Liver (tissue), 9 donors: Measurements from ENCODE around the gene SEPTIN10. TPM values are rescaled to one million over a fixed set of nuclear protein-coding genes. Genes with fewer than 3 reads are reported as not detected.

Source experiments
- DNase-seq: peaks from one replicate; pipeline ENCODE4 v3.0.0-alpha.2; 2017; ENCODE audit warnings: low spot score
- H3K27ac ChIP-seq, 2 donors: one replicate each; pipeline ENCODE4 v1.7.0; 2013; ENCODE audit warnings: inconsistent platforms in 2 of 2, low read length in 2 of 2, control low read depth in 1 of 2, low read depth in 1 of 2, mild to moderate bottlenecking in 1 of 2
- H3K27me3 ChIP-seq, 4 donors: one replicate each; pipeline versions ENCODE4 v1.6.1 to v1.7.0; 2013; ENCODE audit warnings: low read length in 3 of 4, inconsistent platforms in 1 of 4, mild to moderate bottlenecking in 1 of 4, moderate library complexity in 1 of 4; ENCODE audit not compliant: control insufficient read depth in 4 of 4, insufficient read depth in 4 of 4
- H3K36me3 ChIP-seq, 4 donors: one replicate each; pipeline versions ENCODE4 v1.6.1 to v1.7.0; 2013; ENCODE audit warnings: low read length in 3 of 4, mild to moderate bottlenecking in 3 of 4, low read depth in 1 of 4, moderate library complexity in 1 of 4; ENCODE audit not compliant: control insufficient read depth in 4 of 4, insufficient read depth in 3 of 4
- H3K4me1 ChIP-seq, 4 donors: one replicate each; pipeline versions ENCODE4 v1.6.1 to v1.7.0; 2013; ENCODE audit warnings: low read length in 3 of 4, mild to moderate bottlenecking in 3 of 4, moderate library complexity in 1 of 4; ENCODE audit not compliant: control insufficient read depth in 4 of 4, insufficient read depth in 4 of 4
- H3K4me3 ChIP-seq, 3 donors: one replicate each; pipeline versions ENCODE4 v1.6.1 to v1.7.0; 2013; ENCODE audit warnings: low read length in 3 of 3, control low read depth in 1 of 3, low read depth in 1 of 3, mild to moderate bottlenecking in 1 of 3
- H3K9ac ChIP-seq, 2 donors: one replicate each; pipeline ENCODE4 v1.7.0; 2013; ENCODE audit warnings: low read length in 2 of 2, mild to moderate bottlenecking in 2 of 2, moderate library complexity in 2 of 2, control low read depth in 1 of 2, low read depth in 1 of 2
- H3K9me3 ChIP-seq, 4 donors: one replicate each; pipeline versions ENCODE4 v1.6.1 to v1.7.0; 2013; ENCODE audit warnings: low read length in 3 of 4; ENCODE audit not compliant: control insufficient read depth in 4 of 4
- EGR1 ChIP-seq, 2 donors: IDR thresholded peaks; 2 replicates each; pipeline ENCODE4 v1.6.1; 2016 to 2018; ENCODE audit warnings: antibody characterized with exemption in 2 of 2, low read depth in 2 of 2
- HNF4A ChIP-seq, 2 donors: conservative IDR thresholded peaks; 2 replicates each; pipeline ENCODE4 v1.6.1; 2016; ENCODE audit warnings: antibody characterized with exemption in 2 of 2, mild to moderate bottlenecking in 2 of 2
- NR2F2 ChIP-seq: IDR thresholded peaks from 2 replicates; pipeline ENCODE4 v1.6.1; 2016; ENCODE audit warnings: antibody characterized with exemption
- RAD21 ChIP-seq, 2 donors: IDR thresholded peaks; 2 replicates each; pipeline ENCODE4 v1.6.1; 2016; ENCODE audit warnings: antibody characterized with exemption in 2 of 2, mild to moderate bottlenecking in 2 of 2
- REST ChIP-seq: IDR thresholded peaks from 2 replicates; pipeline ENCODE4 v1.6.1; 2016; ENCODE audit warnings: antibody characterized with exemption, mild to moderate bottlenecking
- RXRA ChIP-seq, 2 donors: IDR thresholded peaks; 2 replicates each; pipeline ENCODE4 v1.6.1; 2017 to 2018; ENCODE audit warnings: antibody characterized with exemption in 2 of 2, mild to moderate bottlenecking in 1 of 2
- SP1 ChIP-seq: IDR thresholded peaks from 2 replicates; pipeline ENCODE4 v1.6.1; 2018; ENCODE audit warnings: antibody characterized with exemption, mild to moderate bottlenecking
- TAF1 ChIP-seq: conservative IDR thresholded peaks from 2 replicates; pipeline ENCODE4 v1.6.1; 2016; ENCODE audit warnings: antibody characterized with exemption, mild to moderate bottlenecking
- WGBS: extraction: QIAGEN DNeasy Blood & Tissue Kit; methylation state at CpG from one replicate; pipeline ENCODE4 v1.1.7; 2013; 5-methylcytosine and 5-hydroxymethylcytosine counted together
- polyA plus RNA-seq, 2 donors: library from polyadenylated mRNA; stranded (reverse) in 1 of 2; unstranded in 1 of 2; fragments of 200-250 nt in 1 of 2; fragments of >200 nt in 1 of 2; fragmentation: Nextera tagmentation in 1 of 2; extraction: Ambion mirVana in 1 of 2; gene quantifications; one replicate each; pipeline versions ENCODE4 v1.2.1 to v1.2.3, GENCODE V29; 2013 to 2015
- total RNA-seq, 2 donors: library from RNA; depleted of rRNA; stranded (reverse); fragments of >200 nt; gene quantifications; one replicate each; pipeline ENCODE4 v1.2.3, GENCODE V29; 2014
- TF ChIP-seq, protein P1 (sequence below): IDR thresholded peaks from 2 replicates; pipeline ENCODE4 v1.6.1; 2016; ENCODE audit warnings: antibody characterized with exemption
- TF ChIP-seq, protein P2 (sequence below): IDR thresholded peaks from 2 replicates; pipeline ENCODE4 v1.6.1; 2016; ENCODE audit warnings: antibody characterized with exemption
- donor health status: healthy.
- donor health status: healthy.
- donor health status: healthy.
- donor health status: healthy.
- donor health status: healthy.

The SEPTIN10 gene
- total and polyA plus RNA-seq, 4 donors = 19.6 to 35.9 (median 20.1) TPM

DNA sequence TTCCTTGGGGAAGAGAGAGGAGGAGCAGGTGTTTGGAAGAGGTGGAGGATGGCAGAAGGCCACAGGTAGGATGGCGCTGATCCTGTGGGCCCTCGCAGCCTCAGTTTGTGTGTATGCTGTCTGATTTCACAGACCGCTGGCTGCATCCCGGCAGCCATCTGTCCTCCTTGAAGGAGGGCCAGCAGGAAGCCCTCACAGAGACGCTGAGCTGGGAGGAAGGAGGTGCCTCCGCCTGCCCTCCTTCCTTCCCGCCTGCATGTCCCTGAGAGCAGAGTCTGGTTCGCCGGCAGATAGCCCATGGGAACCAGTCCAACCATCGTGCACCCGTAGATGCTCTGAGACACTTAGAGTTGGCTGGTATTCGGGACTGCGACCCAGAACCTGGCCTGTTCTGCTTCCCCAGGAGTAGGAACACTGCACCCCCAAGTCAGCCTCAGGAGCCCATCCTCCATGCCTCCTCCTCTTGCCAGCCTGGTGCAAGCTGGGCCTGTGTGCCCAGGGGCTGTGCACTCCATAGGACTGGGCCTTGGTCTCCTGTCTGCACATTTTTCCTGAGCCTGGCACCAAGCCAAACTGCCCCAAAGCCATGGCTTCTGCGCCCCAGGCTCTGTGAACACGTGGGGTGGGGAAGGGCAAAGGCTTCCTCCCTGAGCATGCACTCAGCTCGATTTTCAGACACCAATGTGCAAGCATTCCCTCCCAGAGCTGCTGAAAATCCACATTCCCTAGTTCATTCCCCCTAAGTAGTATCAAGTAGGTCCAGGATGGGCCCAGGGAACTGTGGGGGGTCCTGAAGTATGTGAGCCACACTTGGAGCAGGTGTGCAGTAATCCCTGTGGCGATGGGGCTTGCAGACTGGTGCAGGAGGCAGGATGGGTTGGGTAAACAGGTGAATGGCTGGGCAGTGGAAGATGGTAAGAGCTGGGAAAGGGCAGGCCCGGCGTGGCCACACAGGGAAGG, 115.6 kb downstream of the SEPTIN10 start:
- no peaks in the 10 kb centered on the region for H3K4me1 ChIP-seq
- TF ChIP-seq REST (no peak), RAD21 (IDR thresholded peaks at IDR 0.05) (peak in 1 of 2 donors; percentile 3)
- no peak for DNase-seq
- H3K4me3 ChIP-seq = no peak overlapping the region
- H3K9ac ChIP-seq = no peak overlapping the region
- H3K9me3 ChIP-seq = no peaks in the 10 kb centered on the region
- no peaks in the 10 kb centered on the region for H3K36me3 ChIP-seq
- no peaks in the 10 kb centered on the region for H3K27me3 ChIP-seq
- 65% methylated on average over 19 of the region's 19 CpGs for WGBS
- no peak overlapping the region for H3K27ac ChIP-seq

GRCh38 chr2:109497463-109497862, 116.3 kb downstream of the SEPTIN10 start:
- Histone ChIP-seq H3K9me3 (no peaks in the 10 kb centered on the region), H3K27me3 (no peaks in the 10 kb centered on the region), H3K27ac (peak overlapping the region in 1 of 2 donors; percentile 36), H3K36me3 (no peaks in the 10 kb centered on the region), H3K9ac (no peak overlapping the region), H3K4me1 (no peaks in the 10 kb centered on the region), H3K4me3 (no peak overlapping the region)
- TF ChIP-seq NR2F2 (no peak), HNF4A (conservative IDR thresholded peaks at IDR 0.05) (no peak), RXRA (IDR thresholded peaks at IDR 0.05) (no peak)
- DNase-seq = no peak
- WGBS = 73% methylated on average over 8 of the region's 8 CpGs

DNA sequence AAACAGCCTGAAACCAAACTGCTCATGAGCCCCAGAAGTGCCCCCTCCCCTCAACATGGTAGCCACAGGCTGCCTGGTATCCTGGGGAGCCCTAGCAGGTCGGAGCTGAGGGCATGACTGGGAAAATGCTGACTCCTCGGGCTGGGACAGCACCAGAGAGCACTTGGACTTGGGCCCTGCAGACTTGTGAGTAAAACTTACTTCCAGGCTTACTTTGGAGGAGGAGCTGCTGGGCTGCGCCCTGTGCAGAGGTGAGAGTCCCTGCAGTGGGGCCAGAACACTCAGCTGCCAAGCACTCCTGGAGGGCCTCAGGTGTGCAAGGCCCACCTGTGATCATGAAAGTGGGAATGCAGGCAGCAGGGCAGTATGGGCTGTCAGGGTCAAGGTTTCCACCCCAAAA, 119.4 kb downstream of the SEPTIN10 start:
- Histone ChIP-seq H3K4me1 (no peaks in the 10 kb centered on the region), H3K27ac (no peak overlapping the region), H3K36me3 (no peaks in the 10 kb centered on the region), H3K27me3 (no peaks in the 10 kb centered on the region), H3K9me3 (no peaks in the 10 kb centered on the region), H3K4me3 (no peak overlapping the region), H3K9ac (no peak overlapping the region)
- WGBS = 79% methylated on average over 3 of the region's 3 CpGs
- TF ChIP-seq TAF1 (no peak), NR2F2 (no peak), EGR1 (IDR thresholded peaks at IDR 0.05; ENCODE audit: low read depth in 2 of 2) (no peak), SP1 (no peak), RXRA (IDR thresholded peaks at IDR 0.05) (no peak)
- TF ChIP-seq, protein P1, sequence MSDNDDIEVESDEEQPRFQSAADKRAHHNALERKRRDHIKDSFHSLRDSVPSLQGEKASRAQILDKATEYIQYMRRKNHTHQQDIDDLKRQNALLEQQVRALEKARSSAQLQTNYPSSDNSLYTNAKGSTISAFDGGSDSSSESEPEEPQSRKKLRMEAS = no peak
- TF ChIP-seq, protein P2, sequence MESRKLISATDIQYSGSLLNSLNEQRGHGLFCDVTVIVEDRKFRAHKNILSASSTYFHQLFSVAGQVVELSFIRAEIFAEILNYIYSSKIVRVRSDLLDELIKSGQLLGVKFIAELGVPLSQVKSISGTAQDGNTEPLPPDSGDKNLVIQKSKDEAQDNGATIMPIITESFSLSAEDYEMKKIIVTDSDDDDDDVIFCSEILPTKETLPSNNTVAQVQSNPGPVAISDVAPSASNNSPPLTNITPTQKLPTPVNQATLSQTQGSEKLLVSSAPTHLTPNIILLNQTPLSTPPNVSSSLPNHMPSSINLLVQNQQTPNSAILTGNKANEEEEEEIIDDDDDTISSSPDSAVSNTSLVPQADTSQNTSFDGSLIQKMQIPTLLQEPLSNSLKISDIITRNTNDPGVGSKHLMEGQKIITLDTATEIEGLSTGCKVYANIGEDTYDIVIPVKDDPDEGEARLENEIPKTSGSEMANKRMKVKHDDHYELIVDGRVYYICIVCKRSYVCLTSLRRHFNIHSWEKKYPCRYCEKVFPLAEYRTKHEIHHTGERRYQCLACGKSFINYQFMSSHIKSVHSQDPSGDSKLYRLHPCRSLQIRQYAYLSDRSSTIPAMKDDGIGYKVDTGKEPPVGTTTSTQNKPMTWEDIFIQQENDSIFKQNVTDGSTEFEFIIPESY = no peak
- no peak for DNase-seq
